Stomach (tissue), 9 donors: ENCODE data around the gene ANKRD6. TPM values are rescaled to one million over a fixed set of nuclear protein-coding genes. Genes with fewer than 3 reads are reported as not detected.

Experiments used
- DNase-seq, 2 donors: peaks; one replicate each; pipeline versions ENCODE4 v3.0.0 to v3.0.0-alpha.2; 2013 to 2019
- H3K27ac ChIP-seq, 5 donors: fragments of 200-600 bp in 4 of 5; sonication (generic) in 4 of 5; one replicate each; pipeline ENCODE4 v1.5.1; 2013 to 2019; ENCODE audit warnings: mild to moderate bottlenecking in 1 of 5, moderate library complexity in 1 of 5
- H3K27me3 ChIP-seq, 3 donors: fragments of 200-600 bp; sonication (generic); one replicate each; pipeline ENCODE4 v1.5.1; 2017 to 2019; ENCODE audit warnings: mixed run types in 1 of 3
- H3K36me3 ChIP-seq, 4 donors: fragments of 200-600 bp; sonication (generic); 1 replicate in 3 of 4; 2 replicates in 1 of 4; pipeline ENCODE4 v1.5.1; 2016 to 2019
- H3K4me1 ChIP-seq, 4 donors: fragments of 200-600 bp; sonication (generic); one replicate each; pipeline ENCODE4 v1.5.1; 2016 to 2019
- H3K4me3 ChIP-seq, 4 donors: fragments of 200-600 bp; sonication (generic) in 3 of 4; one replicate each; pipeline ENCODE4 v1.5.1; 2016 to 2019; ENCODE audit warnings: mild to moderate bottlenecking in 1 of 4
- H3K9me3 ChIP-seq, 4 donors: fragments of 200-600 bp; sonication (generic); one replicate each; pipeline ENCODE4 v1.5.1; 2016 to 2019
- EP300 ChIP-seq: sonication (generic); formaldehyde crosslinking; IDR thresholded peaks from one replicate; pipeline ENCODE4 v1.6.1; 2017; ENCODE audit warnings: antibody characterized with exemption
- POLR2A ChIP-seq, 4 donors: fragments of 450-650 bp; IDR thresholded peaks; one replicate each; pipeline ENCODE4 v1.6.1; 2016; ENCODE audit warnings: antibody characterized with exemption in 4 of 4, control low read depth in 2 of 4, mild to moderate bottlenecking in 1 of 4, moderate library complexity in 1 of 4
- POLR2AphosphoS5 ChIP-seq, 3 donors: sonication (generic); formaldehyde crosslinking; IDR thresholded peaks; one replicate each; pipeline ENCODE4 v1.6.1; 2016; ENCODE audit warnings: antibody characterized with exemption in 3 of 3
- WGBS, 5 donors: extraction: QIAGEN DNeasy Blood & Tissue Kit in 3 of 5; methylation state at CpG; one replicate each; pipeline versions ENCODE4 v1.1.5 to v1.1.7; 2013 to 2018; 5-methylcytosine and 5-hydroxymethylcytosine counted together
- intact Hi-C: fragments of 100-400 bp; cut with DNase I; formaldehyde crosslinking; loops from one replicate; pipeline ENCODE4 v1.15.1; 2023; ENCODE audit warnings: low total_unique reads
- polyA plus RNA-seq, 3 donors: library from polyadenylated mRNA; stranded (reverse); fragments of 200-250 nt; gene quantifications; one replicate each; pipeline ENCODE4 v1.2.3, GENCODE V29; 2013
- total RNA-seq, 5 donors: library from RNA; depleted of rRNA; stranded (reverse); fragments of >200 nt; gene quantifications; one replicate each; pipeline versions ENCODE4 v1.1.0 to v1.2.3, GENCODE V29; 2014 to 2016
- TF ChIP-seq, protein P1 (sequence below), 7 experiments: fragments of 450-650 bp in 4 of 7; fragments of 200-600 bp in 3 of 7; sonication (generic) in 3 of 7; IDR thresholded peaks; one replicate each; pipeline ENCODE4 v1.5.1; 2016 to 2019; ENCODE audit warnings: antibody characterized with exemption in 7 of 7, control low read depth in 2 of 7, mild to moderate bottlenecking in 1 of 7
- donor health status: healthy with polysubstance abuse.
- donor health status: Bipolar disorder and iron deficiency.
- donor health status: healthy.

ANKRD6 gene
- total and polyA plus RNA-seq, 8 donors = 2.1 to 145 (median 6.1) TPM

DNA sequence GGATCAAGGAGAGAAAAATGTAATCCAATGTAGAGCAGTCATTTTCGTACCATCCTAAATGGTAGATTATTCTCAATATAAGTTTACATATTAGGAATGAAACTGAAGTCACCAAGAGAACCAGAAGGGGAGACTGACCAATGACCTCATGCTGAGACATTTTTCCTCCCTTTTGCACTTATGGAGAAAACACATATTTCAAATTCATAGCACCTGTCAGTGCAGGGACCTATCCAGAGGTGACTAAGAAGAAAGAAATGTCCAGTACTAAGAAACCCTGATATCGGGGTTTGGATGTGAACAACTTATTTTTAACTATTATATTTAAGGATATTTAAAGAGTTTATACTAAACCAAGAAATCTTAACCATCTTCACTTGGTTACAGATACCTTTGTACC, 222.2 kb downstream of the ANKRD6 start:
- Histone ChIP-seq H3K9me3 (no peaks in the 10 kb centered on the region), H3K27me3 (no peaks in the 10 kb centered on the region), H3K4me1 (no peaks in the 10 kb centered on the region), H3K27ac (no peak overlapping the region), H3K36me3 (peaks cover 56 to 99% (median 97%) of the 10 kb centered on the region in 4 donors), H3K4me3 (no peak overlapping the region)
- no peak for DNase-seq
- TF ChIP-seq POLR2A (IDR thresholded peaks at IDR 0.05) (no peak), EP300 (no peak), POLR2AphosphoS5 (IDR thresholded peaks at IDR 0.05) (no peak)
- TF ChIP-seq, protein P1, sequence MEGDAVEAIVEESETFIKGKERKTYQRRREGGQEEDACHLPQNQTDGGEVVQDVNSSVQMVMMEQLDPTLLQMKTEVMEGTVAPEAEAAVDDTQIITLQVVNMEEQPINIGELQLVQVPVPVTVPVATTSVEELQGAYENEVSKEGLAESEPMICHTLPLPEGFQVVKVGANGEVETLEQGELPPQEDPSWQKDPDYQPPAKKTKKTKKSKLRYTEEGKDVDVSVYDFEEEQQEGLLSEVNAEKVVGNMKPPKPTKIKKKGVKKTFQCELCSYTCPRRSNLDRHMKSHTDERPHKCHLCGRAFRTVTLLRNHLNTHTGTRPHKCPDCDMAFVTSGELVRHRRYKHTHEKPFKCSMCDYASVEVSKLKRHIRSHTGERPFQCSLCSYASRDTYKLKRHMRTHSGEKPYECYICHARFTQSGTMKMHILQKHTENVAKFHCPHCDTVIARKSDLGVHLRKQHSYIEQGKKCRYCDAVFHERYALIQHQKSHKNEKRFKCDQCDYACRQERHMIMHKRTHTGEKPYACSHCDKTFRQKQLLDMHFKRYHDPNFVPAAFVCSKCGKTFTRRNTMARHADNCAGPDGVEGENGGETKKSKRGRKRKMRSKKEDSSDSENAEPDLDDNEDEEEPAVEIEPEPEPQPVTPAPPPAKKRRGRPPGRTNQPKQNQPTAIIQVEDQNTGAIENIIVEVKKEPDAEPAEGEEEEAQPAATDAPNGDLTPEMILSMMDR (IDR thresholded peaks at IDR 0.05) = no peak
- WGBS, 5 donors = 88 to 100% (median 97%) methylated on average over 2 of the region's 2 CpGs
- intact Hi-C loops = no loop called here

DNA sequence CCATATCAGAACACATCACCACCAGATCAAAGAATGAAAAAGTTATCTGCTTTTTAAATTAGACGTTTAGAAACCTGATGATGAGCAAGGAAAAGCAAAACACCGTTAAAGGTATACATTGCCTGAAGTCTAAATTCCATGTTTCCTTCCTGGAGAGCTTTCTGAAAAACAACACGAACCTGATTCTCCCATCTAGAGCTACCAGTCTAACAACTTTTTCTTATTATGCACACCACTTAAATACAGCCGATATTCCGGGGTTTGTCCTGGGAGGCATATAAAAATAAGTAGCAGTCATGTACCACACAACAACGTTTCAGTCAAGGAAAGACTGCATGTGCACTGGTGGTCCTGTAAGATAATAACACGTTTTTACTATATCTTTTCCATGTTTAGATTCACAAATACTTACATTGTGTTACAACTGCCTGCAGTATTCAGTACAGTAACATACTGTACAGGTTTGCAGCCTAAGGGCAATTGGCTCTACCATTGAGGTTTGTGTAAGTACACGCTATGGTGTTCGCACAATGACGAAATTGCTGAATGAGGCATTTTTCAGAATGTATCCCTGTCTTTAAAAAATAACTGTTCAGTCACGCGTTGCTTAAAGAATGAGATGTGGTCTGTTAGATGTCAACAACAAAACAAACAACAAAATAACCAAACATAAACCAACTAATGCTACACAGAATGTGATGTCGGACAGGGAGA, 224.7 kb downstream of the ANKRD6 start:
- H3K4me3 ChIP-seq = no peak overlapping the region
- H3K27ac ChIP-seq = no peak overlapping the region
- no peaks in the 10 kb centered on the region for H3K9me3 ChIP-seq
- WGBS, 5 donors = 83 to 88% (median 85%) methylated on average over 13 of the region's 13 CpGs
- H3K36me3 ChIP-seq = peaks cover 55 to 99% (median 98%) of the 10 kb centered on the region in 4 donors
- no peaks in the 10 kb centered on the region for H3K4me1 ChIP-seq
- H3K27me3 ChIP-seq = no peaks in the 10 kb centered on the region
- no peak for DNase-seq
- intact Hi-C loops = no loop called here
- TF ChIP-seq, protein P1 (IDR thresholded peaks at IDR 0.05) = no peak
- no peak for TF ChIP-seq EP300
- TF ChIP-seq POLR2A (IDR thresholded peaks at IDR 0.05) = no peak
- no peak for TF ChIP-seq POLR2AphosphoS5 (IDR thresholded peaks at IDR 0.05)

DNA sequence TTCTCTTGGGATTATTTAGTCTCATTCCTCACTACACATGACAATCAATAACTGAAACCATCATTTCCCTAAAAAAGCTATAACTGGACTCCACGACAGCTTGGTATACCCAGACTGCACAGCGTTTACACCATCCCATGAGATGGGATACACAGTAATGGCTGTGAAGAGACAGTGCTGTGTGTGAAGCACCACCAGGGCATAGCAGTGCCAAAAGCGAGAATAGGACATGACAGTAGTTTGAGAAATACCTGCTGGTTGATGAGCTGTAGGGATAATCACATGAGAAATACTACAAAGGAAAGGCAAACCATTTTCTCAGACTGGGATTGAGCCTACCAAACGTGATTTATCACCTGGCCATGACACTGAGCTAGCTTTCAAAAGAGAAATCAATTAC, 228.0 kb downstream of the ANKRD6 start:
- Histone ChIP-seq H3K27ac (no peak overlapping the region), H3K27me3 (no peaks in the 10 kb centered on the region), H3K4me3 (no peak overlapping the region), H3K4me1 (no peaks in the 10 kb centered on the region), H3K36me3 (peaks cover 52 to 99% (median 97%) of the 10 kb centered on the region in 4 donors), H3K9me3 (no peaks in the 10 kb centered on the region)
- WGBS, 5 donors = 89 to 96% (median 93%) methylated on average over 4 of the region's 4 CpGs
- TF ChIP-seq POLR2A (IDR thresholded peaks at IDR 0.05) = no peak
- TF ChIP-seq EP300 = no peak
- TF ChIP-seq, protein P1 (IDR thresholded peaks at IDR 0.05) = no peak
- TF ChIP-seq POLR2AphosphoS5 (IDR thresholded peaks at IDR 0.05) = no peak
- no peak for DNase-seq
- intact Hi-C loops = no loop called here

DNA sequence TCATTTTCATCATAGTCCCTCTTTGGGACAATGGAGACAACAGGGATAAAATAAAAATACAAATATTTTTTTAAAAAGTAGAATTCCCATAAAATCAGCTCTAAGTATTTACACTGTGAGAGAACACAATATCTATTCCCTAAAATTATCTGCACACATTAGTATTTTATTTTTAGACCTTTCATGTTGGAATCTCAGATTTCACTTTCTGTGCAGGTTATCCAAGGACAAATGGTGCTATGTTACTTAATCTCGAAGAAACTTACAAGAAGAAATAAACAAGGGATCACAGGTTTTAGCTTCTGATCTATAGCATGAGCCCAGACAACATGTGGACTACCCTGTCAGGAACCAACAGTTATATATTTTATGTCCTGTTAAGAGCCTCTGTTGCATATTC, 228.6 kb downstream of the ANKRD6 start:
- no peak overlapping the region for H3K27ac ChIP-seq
- DNase-seq = no peak
- 79 to 93% (median 87%) methylated on average over 1 of the region's 1 CpG for WGBS, 5 donors
- no peaks in the 10 kb centered on the region for H3K9me3 ChIP-seq
- no peak overlapping the region for H3K4me3 ChIP-seq
- intact Hi-C loops = no loop called here
- no peaks in the 10 kb centered on the region for H3K4me1 ChIP-seq
- TF ChIP-seq, protein P1 (IDR thresholded peaks at IDR 0.05) = no peak
- TF ChIP-seq EP300 (no peak), POLR2AphosphoS5 (IDR thresholded peaks at IDR 0.05) (no peak), POLR2A (IDR thresholded peaks at IDR 0.05) (no peak)
- H3K36me3 ChIP-seq = peaks cover 53 to 99% (median 97%) of the 10 kb centered on the region in 4 donors
- no peaks in the 10 kb centered on the region for H3K27me3 ChIP-seq
